Measurements from ENCODE around the gene RFTN2.

DNA sequence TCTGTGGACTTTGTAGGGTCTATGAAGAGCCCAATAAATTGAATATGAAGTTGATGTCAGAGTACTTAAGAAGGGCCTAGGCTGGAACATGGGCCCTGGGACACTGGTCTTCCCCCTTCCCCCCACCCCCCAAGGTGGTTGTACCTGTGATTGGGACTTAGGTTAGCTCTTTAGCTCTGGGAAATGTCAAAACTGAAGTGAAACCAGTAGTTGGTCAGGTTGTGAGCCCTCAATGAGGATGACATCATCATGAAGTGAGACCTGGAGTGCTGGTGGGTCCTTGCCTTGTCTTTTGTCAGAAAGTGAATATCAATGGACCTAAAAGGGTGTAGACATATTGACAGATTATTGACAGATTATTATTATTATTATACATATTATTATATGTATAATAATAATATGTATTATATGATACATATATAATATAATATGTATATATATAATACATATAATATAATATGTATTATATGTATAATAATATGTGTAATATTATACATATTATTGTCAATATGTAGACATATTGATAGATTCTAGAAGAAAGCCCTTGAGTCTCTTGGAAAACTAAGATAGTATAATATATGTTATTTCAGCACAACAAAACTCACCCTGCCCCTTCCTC lies 35.1 kb upstream of the RFTN2 start:
- TF ChIP-seq, protein P1, sequence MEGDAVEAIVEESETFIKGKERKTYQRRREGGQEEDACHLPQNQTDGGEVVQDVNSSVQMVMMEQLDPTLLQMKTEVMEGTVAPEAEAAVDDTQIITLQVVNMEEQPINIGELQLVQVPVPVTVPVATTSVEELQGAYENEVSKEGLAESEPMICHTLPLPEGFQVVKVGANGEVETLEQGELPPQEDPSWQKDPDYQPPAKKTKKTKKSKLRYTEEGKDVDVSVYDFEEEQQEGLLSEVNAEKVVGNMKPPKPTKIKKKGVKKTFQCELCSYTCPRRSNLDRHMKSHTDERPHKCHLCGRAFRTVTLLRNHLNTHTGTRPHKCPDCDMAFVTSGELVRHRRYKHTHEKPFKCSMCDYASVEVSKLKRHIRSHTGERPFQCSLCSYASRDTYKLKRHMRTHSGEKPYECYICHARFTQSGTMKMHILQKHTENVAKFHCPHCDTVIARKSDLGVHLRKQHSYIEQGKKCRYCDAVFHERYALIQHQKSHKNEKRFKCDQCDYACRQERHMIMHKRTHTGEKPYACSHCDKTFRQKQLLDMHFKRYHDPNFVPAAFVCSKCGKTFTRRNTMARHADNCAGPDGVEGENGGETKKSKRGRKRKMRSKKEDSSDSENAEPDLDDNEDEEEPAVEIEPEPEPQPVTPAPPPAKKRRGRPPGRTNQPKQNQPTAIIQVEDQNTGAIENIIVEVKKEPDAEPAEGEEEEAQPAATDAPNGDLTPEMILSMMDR (conservative IDR thresholded peaks at IDR 0.05; ENCODE audit: low read depth, low read length), result no peak
- no peak for TF ChIP-seq EZH2 (IDR thresholded peaks at IDR 0.05; ENCODE audit: borderline replicate concordance, low read depth, low read length, poor library complexity, severe bottlenecking)
